GM12878 (cell line): ENCODE data around the gene LTBP4. TPM values are rescaled to one million over a fixed set of nuclear protein-coding genes. Genes with fewer than 3 reads are reported as not detected.
A peak's percentile ranks its signal among the peaks of the same experiment; 100 is the strongest.

Experiments used
- ATAC-seq: fragments of 200-7000 bp; cut with Tn5 transposase; 3 replicates; pipeline ENCODE4 v1.9.1; 2020; ENCODE audit warnings: mild to moderate bottlenecking, moderate library complexity
- BruUV-seq: library from RNA; stranded (reverse); fragments of 400-500 nt; replicated peaks from 2 replicates; lab custom pipeline; 2021; lab: Mats Ljungman, UMichigan
- CTCF ChIA-PET: fragments of 300-600 bp; sonication (Branson Sonifier 250); formaldehyde crosslinking; extraction: SDS; loops from one replicate; lab custom pipeline; 2021; ENCODE audit warnings: inconsistent platforms; lab: Yijun Ruan, JAX
- POLR2A ChIA-PET: fragments of 350-600 bp; formaldehyde crosslinking; extraction: SDS; loops from one replicate; lab custom pipeline; 2021; ENCODE audit warnings: inconsistent platforms; lab: Charles Lee
- RAD21 ChIA-PET: fragments of 300-600 bp; sonication (Branson Sonifier 250); formaldehyde crosslinking; loops from one replicate; lab custom pipeline; 2023; ENCODE audit warnings: antibody characterized with exemption; ENCODE audit not compliant: unreplicated experiment; lab: Charles Lee
- SMC1A ChIA-PET: fragments of 300-600 bp; sonication (Branson Sonifier 250); formaldehyde crosslinking; loops from one replicate; lab custom pipeline; 2023; ENCODE audit not compliant: unreplicated experiment, uncharacterized antibody; lab: Charles Lee
- DNase-seq: peaks from one replicate; pipeline ENCODE4 v3.0.0-alpha.2; 2011; ENCODE audit warnings: low read depth, low spot score
- FAIRE-seq: peaks from 3 replicates; lab custom pipeline; 2011; peaks lifted over from hg19 to GRCh38; lab: Jason Lieb, UNC
- H2AFZ ChIP-seq: 2 replicates; pipeline ENCODE4 v1.6.0; 2011; ENCODE audit warnings: low read depth, low read length, control low read depth; ENCODE audit not compliant: control insufficient read depth
- H3K27ac ChIP-seq: 2 replicates; pipeline ENCODE4 v1.5.1; 2011; ENCODE audit warnings: control low read depth; ENCODE audit not compliant: control insufficient read depth, insufficient read depth
- H3K27me3 ChIP-seq, 2 experiments: replicated peaks in 1 of 2; 2 replicates each; pipeline versions ENCODE4 v1.6.0 to v1.6.1; 2011; ENCODE audit warnings: low read length in 1 of 2; ENCODE audit not compliant: control insufficient read depth in 2 of 2, insufficient read depth in 2 of 2
- H3K36me3 ChIP-seq, 2 experiments: 2 replicates each; pipeline ENCODE4 v1.5.1; 2011; ENCODE audit warnings: low read length in 1 of 2; ENCODE audit not compliant: control insufficient read depth in 2 of 2, insufficient read depth in 2 of 2
- H3K4me1 ChIP-seq: 2 replicates; pipeline ENCODE4 v1.6.1; 2011; ENCODE audit warnings: mild to moderate bottlenecking, low read length, moderate library complexity, mixed read lengths; ENCODE audit not compliant: control insufficient read depth, insufficient read depth
- H3K4me2 ChIP-seq: 2 replicates; pipeline ENCODE4 v1.6.0; 2011; ENCODE audit warnings: control low read depth; ENCODE audit not compliant: control insufficient read depth, insufficient read depth
- H3K4me3 ChIP-seq: fragments of 200-600 bp; sonication (generic); 2 replicates; pipeline ENCODE4 v1.5.1; 2016
- H3K79me2 ChIP-seq: 2 replicates; pipeline ENCODE4 v1.6.0; 2011; ENCODE audit warnings: low read length; ENCODE audit not compliant: control insufficient read depth, insufficient read depth
- H3K9ac ChIP-seq: 2 replicates; pipeline ENCODE4 v1.8.0; 2011; ENCODE audit warnings: low read length, control low read depth, mixed read lengths; ENCODE audit not compliant: control insufficient read depth, insufficient read depth
- H3K9me3 ChIP-seq: replicated peaks from 3 replicates; pipeline ENCODE4 v1.5.1; 2011; ENCODE audit warnings: mild to moderate bottlenecking, low read length; ENCODE audit not compliant: control insufficient read depth, insufficient read depth
- H4K20me1 ChIP-seq: 2 replicates; pipeline ENCODE4 v1.6.0; 2011; ENCODE audit not compliant: control insufficient read depth, insufficient read depth
- HDAC6 ChIP-seq: fragments of 200-600 bp; sonication (generic); IDR thresholded peaks from one replicate; pipeline ENCODE4 v1.8.0; 2017; ENCODE audit warnings: antibody characterized with exemption; ENCODE audit not compliant: unreplicated experiment
- WGBS: methylation state at CpG from one replicate; pipeline ENCODE4 v1.1.6; 2016; ENCODE audit warnings: low lambda C conversion rate; ENCODE audit not compliant: insufficient replicate concordance, insufficient coverage; ENCODE audit errors: missing lambda C conversion rate; 5-methylcytosine and 5-hydroxymethylcytosine counted together
- in situ Hi-C: fragments of 300-500 bp; cut with MboI; formaldehyde crosslinking; loops from 9 replicates; pipeline ENCODE4 v1.14.3; 2018; ENCODE audit warnings: mixed read lengths
- intact Hi-C: fragments of 100-400 bp; cut with micrococcal nuclease; formaldehyde crosslinking; loops from one replicate; pipeline ENCODE4 v1.14.2; 2022; ENCODE audit not compliant: unreplicated experiment
- polyA plus RNA-seq, 11 experiments: library from polyadenylated mRNA; depleted of rRNA in 4 of 11; unstranded in 6 of 11; stranded (reverse) in 5 of 11; fragments of >200 nt; fragmentation: Nextera tagmentation in 4 of 11; fragmentation: Illumina TruSeq in 1 of 11; extraction: Ambion mirVana in 4 of 11; extraction: Trizol in 1 of 11; gene quantifications; 1 replicate in 1 of 11; 2 replicates in 10 of 11; pipeline versions ENCODE4 v1.2.1 to v1.2.3, GENCODE V29; 2011 to 2016; ENCODE audit warnings: inconsistent platforms in 2 of 11, missing spikeins in 2 of 11, low read depth in 1 of 11
- total RNA-seq, 4 experiments: library from RNA; depleted of rRNA in 3 of 4; stranded (reverse); fragments of >200 nt in 3 of 4; fragmentation: Illumina TruSeq in 1 of 4; extraction: Trizol in 1 of 4; gene quantifications; 2 replicates each; pipeline versions ENCODE4 v1.2.1 to v1.2.3, GENCODE V29; 2013 to 2021
- TF ChIP-seq, protein P1 (sequence below): fragments of 450-650 bp; IDR thresholded peaks from 2 replicates; pipeline ENCODE4 v1.6.1; 2018; ENCODE audit warnings: borderline replicate concordance, mild to moderate bottlenecking; ENCODE audit not compliant: partially characterized antibody
- TF ChIP-seq, protein P2 (sequence below): fragments of 450-650 bp; IDR thresholded peaks from 2 replicates; pipeline ENCODE4 v1.6.1; 2016; ENCODE audit warnings: mild to moderate bottlenecking

Gene LTBP4
- total and polyA plus RNA-seq, 10 of the 15 experiments (the other 5 are each of a cell fraction or from before 2014, with no cell fraction given) = 0.09 to 34.6 (median 8.5) TPM; not detected in 1

- TF ChIP-seq, protein P1, sequence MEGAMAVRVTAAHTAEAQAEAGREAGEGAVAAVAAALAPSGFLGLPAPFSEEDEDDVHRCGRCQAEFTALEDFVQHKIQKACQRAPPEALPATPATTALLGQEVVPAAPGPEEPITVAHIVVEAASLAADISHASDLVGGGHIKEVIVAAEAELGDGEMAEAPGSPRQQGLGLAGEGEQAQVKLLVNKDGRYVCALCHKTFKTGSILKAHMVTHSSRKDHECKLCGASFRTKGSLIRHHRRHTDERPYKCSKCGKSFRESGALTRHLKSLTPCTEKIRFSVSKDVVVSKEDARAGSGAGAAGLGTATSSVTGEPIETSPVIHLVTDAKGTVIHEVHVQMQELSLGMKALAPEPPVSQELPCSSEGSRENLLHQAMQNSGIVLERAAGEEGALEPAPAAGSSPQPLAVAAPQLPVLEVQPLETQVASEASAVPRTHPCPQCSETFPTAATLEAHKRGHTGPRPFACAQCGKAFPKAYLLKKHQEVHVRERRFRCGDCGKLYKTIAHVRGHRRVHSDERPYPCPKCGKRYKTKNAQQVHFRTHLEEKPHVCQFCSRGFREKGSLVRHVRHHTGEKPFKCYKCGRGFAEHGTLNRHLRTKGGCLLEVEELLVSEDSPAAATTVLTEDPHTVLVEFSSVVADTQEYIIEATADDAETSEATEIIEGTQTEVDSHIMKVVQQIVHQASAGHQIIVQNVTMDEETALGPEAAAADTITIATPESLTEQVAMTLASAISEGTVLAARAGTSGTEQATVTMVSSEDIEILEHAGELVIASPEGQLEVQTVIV = no peak
- TF ChIP-seq, protein P2, sequence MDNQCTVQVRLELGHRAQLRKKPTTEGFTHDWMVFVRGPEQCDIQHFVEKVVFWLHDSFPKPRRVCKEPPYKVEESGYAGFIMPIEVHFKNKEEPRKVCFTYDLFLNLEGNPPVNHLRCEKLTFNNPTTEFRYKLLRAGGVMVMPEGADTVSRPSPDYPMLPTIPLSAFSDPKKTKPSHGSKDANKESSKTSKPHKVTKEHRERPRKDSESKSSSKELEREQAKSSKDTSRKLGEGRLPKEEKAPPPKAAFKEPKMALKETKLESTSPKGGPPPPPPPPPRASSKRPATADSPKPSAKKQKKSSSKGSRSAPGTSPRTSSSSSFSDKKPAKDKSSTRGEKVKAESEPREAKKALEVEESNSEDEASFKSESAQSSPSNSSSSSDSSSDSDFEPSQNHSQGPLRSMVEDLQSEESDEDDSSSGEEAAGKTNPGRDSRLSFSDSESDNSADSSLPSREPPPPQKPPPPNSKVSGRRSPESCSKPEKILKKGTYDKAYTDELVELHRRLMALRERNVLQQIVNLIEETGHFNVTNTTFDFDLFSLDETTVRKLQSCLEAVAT = 0 out of 2 replicates have a peak, but pooled peaks have one; percentile 29
- no peak for TF ChIP-seq HDAC6
- BruUV-seq = no TSS peak
- in situ Hi-C loops (no loop called here), intact Hi-C loops (no loop called here)
- H3K36me3 ChIP-seq = no peaks in the 10 kb centered on the region
- DNase-seq (no peak), ATAC-seq (no peak), FAIRE-seq (no peak)
- no peak overlapping the region for H3K9ac ChIP-seq
- ChIA-PET SMC1A (interaction anchor here (0.5 to 2.2 kb wide), 4 partner anchors 12 to 274 kb away, joined by 3 to 6 read pairs (median 4); no protein-coding TSS in a partner anchor), RAD21 (interaction anchor here (0.8 to 1.2 kb wide), 2 partner anchors 14 to 16 kb away, joined by 4 to 5 read pairs; no protein-coding TSS in a partner anchor), POLR2A (interaction anchor here (0.6 to 1.4 kb wide), 3 partner anchors 14 to 1437 kb away, joined by 3 to 4 read pairs (median 4); no protein-coding TSS in a partner anchor), CTCF (interaction anchor here (1.0 to 3.6 kb wide), 5 partner anchors 11 to 79 kb away, joined by 3 to 30 read pairs (median 5); no protein-coding TSS in a partner anchor)
- peaks cover 4% of the 10 kb centered on the region; the same call in 1 of the 2 replicates for H3K4me1 ChIP-seq
- no peak overlapping the region for H2AFZ ChIP-seq
- no peaks in the 10 kb centered on the region for H4K20me1 ChIP-seq
- no peak overlapping the region for H3K4me2 ChIP-seq
- no peaks in the 10 kb centered on the region for H3K27me3 ChIP-seq
- WGBS = 86% methylated on average over 8 of the region's 8 CpGs
- no peak overlapping the region for H3K27ac ChIP-seq
- H3K9me3 ChIP-seq = no peaks in the 10 kb centered on the region; the same call in 2 of the 3 replicates
- H3K4me3 ChIP-seq = no peak overlapping the region
- H3K79me2 ChIP-seq = no peaks in the 10 kb centered on the region
These were observed 19.0 kb downstream of the LTBP4 start for GRCh38 chr19:40620161-40620485.
